MCF 10A (cell line): Measurements from ENCODE around the gene CLCNKA. TPM values are rescaled to one million over a fixed set of nuclear protein-coding genes. Genes with fewer than 3 reads are reported as not detected.
"Not testable (repeated sequence)": the region's sequence is repeated elsewhere in the genome, so short reads cannot be mapped to it uniquely, and the experiment has no call there.

Experiments used
- BruUV-seq: library from RNA; stranded (reverse); fragments of 400-500 nt; replicated peaks from 2 replicates; lab custom pipeline; 2021; lab: Mats Ljungman, UMichigan
- CTCF ChIA-PET: fragments of 300-600 bp; sonication (Branson Sonifier 250); formaldehyde crosslinking; extraction: SDS; loops from one replicate; lab custom pipeline; 2021; ENCODE audit warnings: antibody characterized with exemption, inconsistent platforms; lab: Yijun Ruan, JAX
- POLR2A ChIA-PET: fragments of 300-600, 350-650 bp; sonication (Branson Sonifier 250); formaldehyde crosslinking; extraction: SDS; loops from one replicate; lab custom pipeline; 2020; ENCODE audit warnings: antibody characterized with exemption, inconsistent platforms; lab: Yijun Ruan, JAX
- DNase-seq: peaks from one replicate; pipeline ENCODE4 v3.0.0-alpha.2; 2018; ENCODE audit not compliant: unreplicated experiment
- H3K27ac Mint-ChIP-seq: one replicate; pipeline ENCODE4 v1.8.0; 2022; ENCODE audit warnings: mild to moderate bottlenecking, low read depth, mixed read lengths; ENCODE audit not compliant: unreplicated experiment
- H3K27me3 Mint-ChIP-seq: one replicate; pipeline ENCODE4 v1.8.0; 2022; ENCODE audit warnings: mixed read lengths; ENCODE audit not compliant: insufficient read depth, unreplicated experiment
- H3K36me3 Mint-ChIP-seq: one replicate; pipeline ENCODE4 v1.8.0; 2022; ENCODE audit warnings: mild to moderate bottlenecking, moderate library complexity, mixed read lengths; ENCODE audit not compliant: insufficient read depth, unreplicated experiment
- H3K4me1 Mint-ChIP-seq: one replicate; pipeline ENCODE4 v1.8.0; 2022; ENCODE audit warnings: mixed read lengths; ENCODE audit not compliant: insufficient read depth, unreplicated experiment
- H3K4me3 Mint-ChIP-seq: one replicate; pipeline ENCODE4 v1.8.0; 2022; ENCODE audit warnings: mild to moderate bottlenecking, moderate library complexity, mixed read lengths; ENCODE audit not compliant: unreplicated experiment
- H3K9me3 Mint-ChIP-seq: one replicate; pipeline ENCODE4 v1.8.0; 2022; ENCODE audit warnings: mixed read lengths; ENCODE audit not compliant: unreplicated experiment
- CTCF ChIP-seq: fragments of 200-600 bp; IDR thresholded peaks from one replicate; pipeline ENCODE4 v1.8.0; 2022; ENCODE audit warnings: antibody characterized with exemption, mild to moderate bottlenecking; ENCODE audit not compliant: unreplicated experiment
- intact Hi-C: fragments of 100-400 bp; cut with micrococcal nuclease; formaldehyde crosslinking; loops from 2 replicates; pipeline ENCODE4 v1.14.1; 2022
- total RNA-seq: library from RNA; stranded (reverse); gene quantifications from 2 replicates; pipeline ENCODE4 v1.2.3, GENCODE V29; 2022

Gene CLCNKA
- total RNA-seq, 1 experiment from 2014 or later: not detected

DNA sequence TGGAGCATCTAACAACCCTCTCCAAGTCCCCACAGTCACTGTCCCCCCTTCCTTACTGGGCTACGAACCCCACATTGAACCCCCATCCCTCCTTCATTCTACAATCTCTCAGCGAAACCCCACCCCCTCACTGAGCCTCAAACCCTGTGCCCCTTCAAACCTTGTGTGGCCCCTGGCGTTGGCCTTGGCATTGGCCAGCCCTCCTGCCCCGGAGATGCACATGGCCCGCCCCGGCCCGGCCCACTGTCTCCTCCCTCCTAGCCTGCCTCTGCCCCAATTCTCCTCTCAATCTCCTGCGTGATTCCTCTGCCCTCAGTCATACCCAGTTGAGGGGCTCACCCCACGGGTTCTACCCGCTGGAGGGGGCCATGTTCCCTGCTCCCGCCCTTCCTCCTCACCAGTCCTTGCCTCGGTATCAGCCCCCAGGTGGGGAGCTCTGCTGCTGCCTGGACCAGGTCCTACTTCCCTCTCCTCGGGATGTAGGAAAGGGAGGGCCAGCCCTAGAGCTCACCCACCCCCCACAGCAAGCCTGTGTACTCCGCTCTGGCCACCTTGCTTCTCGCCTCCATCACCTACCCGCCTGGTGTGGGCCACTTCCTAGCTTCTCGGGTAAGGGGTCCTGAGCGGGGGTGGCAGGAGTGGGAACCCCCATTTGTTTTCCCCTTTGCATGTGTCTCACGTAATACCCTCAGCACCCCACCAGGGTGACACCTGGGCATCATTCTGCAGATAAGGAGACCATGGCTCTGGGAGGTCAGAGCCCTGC is 6.6 kb downstream of the CLCNKA start:
- H3K4me3 Mint-ChIP-seq: no peak overlapping the region
- no TSS peak for BruUV-seq
- no peaks in the 10 kb centered on the region for H3K9me3 Mint-ChIP-seq
- no peaks in the 10 kb centered on the region for H3K4me1 Mint-ChIP-seq
- no peak for TF ChIP-seq CTCF
- peaks cover 11% of the 10 kb centered on the region for H3K27me3 Mint-ChIP-seq
- DNase-seq: no peak
- no peak overlapping the region for H3K27ac Mint-ChIP-seq
- H3K36me3 Mint-ChIP-seq: peaks cover 5% of the 10 kb centered on the region
- intact Hi-C loops: no loop called here
- CTCF ChIA-PET: interaction anchor here (1.2 kb wide), 1 partner anchor 19 kb away, joined by 4 read pairs; no protein-coding TSS in a partner anchor
- POLR2A ChIA-PET: no interaction called here

- H3K4me1 Mint-ChIP-seq, H3K4me3 Mint-ChIP-seq, H3K27ac Mint-ChIP-seq, H3K36me3 Mint-ChIP-seq, BruUV-seq, POLR2A ChIA-PET, H3K9me3 Mint-ChIP-seq, DNase-seq, intact Hi-C loops: not testable (repeated sequence)
- H3K27me3 Mint-ChIP-seq: peaks cover 11% of the 10 kb centered on the region
- CTCF ChIA-PET: interaction anchor here (1.2 kb wide), 1 partner anchor 19 kb away, joined by 4 read pairs; no protein-coding TSS in a partner anchor
Observed at GRCh38 chr1:16029003-16029268, 7.1 kb downstream of the CLCNKA start.

GRCh38 chr1:16029288-16029687 is 7.5 kb downstream of the CLCNKA start:
- Mint-ChIP-seq H3K9me3 (no peaks in the 10 kb centered on the region), H3K4me1 (no peaks in the 10 kb centered on the region), H3K36me3 (peaks cover 5% of the 10 kb centered on the region), H3K27me3 (peaks cover 11% of the 10 kb centered on the region), H3K4me3 (no peak overlapping the region), H3K27ac (no peak overlapping the region)
- intact Hi-C loops: no loop called here
- no peak for TF ChIP-seq CTCF
- CTCF ChIA-PET: interaction anchor here (1.2 kb wide), 1 partner anchor 20 kb away, joined by 4 read pairs; no protein-coding TSS in a partner anchor
- POLR2A ChIA-PET: no interaction called here
- no TSS peak for BruUV-seq
- no peak for DNase-seq

GRCh38 chr1:16031551-16031950 is 9.7 kb downstream of the CLCNKA start:
- no peak overlapping the region for H3K4me3 Mint-ChIP-seq
- ChIA-PET CTCF (interaction anchor here (1.1 to 2.2 kb wide), 2 partner anchors 22 to 24 kb away, joined by 8 to 9 read pairs; no protein-coding TSS in a partner anchor), POLR2A (no interaction called here)
- BruUV-seq: no TSS peak
- TF ChIP-seq CTCF: no peak
- H3K27ac Mint-ChIP-seq: no peak overlapping the region
- no peak for DNase-seq
- no peaks in the 10 kb centered on the region for H3K4me1 Mint-ChIP-seq
- intact Hi-C loops: no loop called here
- no peaks in the 10 kb centered on the region for H3K9me3 Mint-ChIP-seq
- peaks cover 5% of the 10 kb centered on the region for H3K36me3 Mint-ChIP-seq
- H3K27me3 Mint-ChIP-seq: peaks cover 11% of the 10 kb centered on the region
